Nephron progenitor cell (in vitro differentiated cells): ENCODE results near the gene NR4A2.
"Not testable (repeated sequence)": the region's sequence is repeated elsewhere in the genome, so short reads cannot be mapped to it uniquely, and the experiment has no call there.

Experiments used
- DNase-seq: peaks from one replicate; pipeline ENCODE4 v3.0.0; 2021
- H3K27ac Mint-ChIP-seq: 2 replicates; pipeline ENCODE4 v1.8.0; 2021; ENCODE audit warnings: mild to moderate bottlenecking, moderate library complexity, mixed read lengths
- H3K27me3 Mint-ChIP-seq: 2 replicates; pipeline ENCODE4 v1.8.0; 2021; ENCODE audit warnings: mild to moderate bottlenecking, low read depth, mixed read lengths; ENCODE audit not compliant: poor library complexity
- H3K36me3 Mint-ChIP-seq: 2 replicates; pipeline ENCODE4 v1.8.0; 2021; ENCODE audit warnings: low read depth, mixed read lengths
- H3K4me1 Mint-ChIP-seq: 2 replicates; pipeline ENCODE4 v1.8.0; 2021; ENCODE audit warnings: mixed read lengths
- H3K4me3 Mint-ChIP-seq: 2 replicates; pipeline ENCODE4 v1.8.0; 2021; ENCODE audit warnings: mild to moderate bottlenecking, moderate library complexity, mixed read lengths
- H3K9me3 Mint-ChIP-seq: 2 replicates; pipeline ENCODE4 v1.8.0; 2021; ENCODE audit warnings: mild to moderate bottlenecking, moderate library complexity, mixed read lengths
- CTCF ChIP-seq: fragments of 200-600 bp; sonication (generic); IDR thresholded peaks from 2 replicates; pipeline ENCODE4 v1.5.0; 2021; ENCODE audit warnings: antibody characterized with exemption

NR4A2 gene

GRCh38 chr2:156300337-156300736 is 32.2 kb downstream of the NR4A2 start:
- DNase-seq, result no peak
- Mint-ChIP-seq H3K4me3 (no peak overlapping the region), H3K4me1 (no peaks in the 10 kb centered on the region), H3K27ac (no peak overlapping the region), H3K27me3 (no peaks in the 10 kb centered on the region), H3K36me3 (no peaks in the 10 kb centered on the region), H3K9me3 (peaks cover 4% of the 10 kb centered on the region)
- no peak for TF ChIP-seq CTCF

GRCh38 chr2:156294945-156295580 is 37.5 kb downstream of the NR4A2 start:
- no peak for DNase-seq
- Mint-ChIP-seq H3K4me3 (no peak overlapping the region), H3K36me3 (no peaks in the 10 kb centered on the region), H3K9me3 (peaks cover 21% of the 10 kb centered on the region), H3K27me3 (no peaks in the 10 kb centered on the region), H3K4me1 (no peaks in the 10 kb centered on the region), H3K27ac (no peak overlapping the region)
- no peak for TF ChIP-seq CTCF

GRCh38 chr2:156293382-156293781 is 39.1 kb downstream of the NR4A2 start:
- H3K9me3 Mint-ChIP-seq, result peaks cover 21% of the 10 kb centered on the region
- not testable (repeated sequence) for H3K36me3 Mint-ChIP-seq, H3K27me3 Mint-ChIP-seq, DNase-seq, H3K4me3 Mint-ChIP-seq, H3K4me1 Mint-ChIP-seq, H3K27ac Mint-ChIP-seq

GRCh38 chr2:156279446-156280150 is 52.9 kb downstream of the NR4A2 start:
- TF ChIP-seq CTCF, result no peak
- Mint-ChIP-seq H3K4me1 (no peaks in the 10 kb centered on the region), H3K9me3 (no peaks in the 10 kb centered on the region), H3K4me3 (no peak overlapping the region), H3K36me3 (no peaks in the 10 kb centered on the region), H3K27ac (no peak overlapping the region), H3K27me3 (no peaks in the 10 kb centered on the region)
- no peak for DNase-seq
